HAP-1 (cell line): ENCODE data around the gene SLC13A3.

Source experiments
- DNase-seq, 2 experiments: peaks; one replicate each; pipeline ENCODE4 v3.0.0-alpha.2; 2016 to 2020; ENCODE audit warnings: low spot score in 2 of 2
- H3K27me3 ChIP-seq: fragments of 250-450 bp; sonication (Bioruptor Pico); 2 replicates; pipeline ENCODE4 v1.5.1; 2020; ENCODE audit warnings: low read depth, mild to moderate bottlenecking, moderate library complexity
- H3K36me3 ChIP-seq: fragments of 250-450 bp; sonication (Bioruptor Pico); replicated peaks from 2 replicates; pipeline ENCODE4 v1.5.1; 2020; ENCODE audit warnings: mild to moderate bottlenecking
- H3K4me1 ChIP-seq: fragments of 250-450 bp; sonication (Bioruptor Pico); 2 replicates; pipeline ENCODE4 v1.5.1; 2020; ENCODE audit warnings: mild to moderate bottlenecking
- H3K4me3 ChIP-seq: fragments of 250-450 bp; sonication (Bioruptor Pico); 2 replicates; pipeline ENCODE4 v1.5.1; 2020; ENCODE audit warnings: mild to moderate bottlenecking, moderate library complexity
- H3K9me3 ChIP-seq: fragments of 250-450 bp; sonication (Bioruptor Pico); 2 replicates; pipeline ENCODE4 v1.5.1; 2020; ENCODE audit warnings: mild to moderate bottlenecking, moderate library complexity
- in situ Hi-C: fragments of 300-500 bp; cut with MboI; formaldehyde crosslinking; loops from 3 replicates; pipeline ENCODE4 v1.14.3; 2020; ENCODE audit warnings: low sequenced_read_pairs, inconsistent platforms, mixed read lengths

The SLC13A3 gene

GRCh38 chr20:46549188-46549972, 101.9 kb downstream of the SLC13A3 start:
- H3K4me1 ChIP-seq, result no peaks in the 10 kb centered on the region
- H3K4me3 ChIP-seq, result no peak overlapping the region
- in situ Hi-C loops, result no loop called here
- no peak for DNase-seq
- no peaks in the 10 kb centered on the region for H3K9me3 ChIP-seq
- no peaks in the 10 kb centered on the region for H3K36me3 ChIP-seq
- H3K27me3 ChIP-seq, result no peaks in the 10 kb centered on the region

GRCh38 chr20:46548688-46549087, 102.6 kb downstream of the SLC13A3 start:
- H3K27me3 ChIP-seq, result no peaks in the 10 kb centered on the region
- in situ Hi-C loops, result no loop called here
- no peaks in the 10 kb centered on the region for H3K9me3 ChIP-seq
- no peaks in the 10 kb centered on the region for H3K36me3 ChIP-seq
- no peak for DNase-seq
- no peaks in the 10 kb centered on the region for H3K4me1 ChIP-seq
- H3K4me3 ChIP-seq, result no peak overlapping the region

- H3K4me3 ChIP-seq, result no peak overlapping the region
- no peaks in the 10 kb centered on the region for H3K36me3 ChIP-seq
- in situ Hi-C loops, result no loop called here
- no peaks in the 10 kb centered on the region for H3K27me3 ChIP-seq
- no peaks in the 10 kb centered on the region for H3K4me1 ChIP-seq
- no peak for DNase-seq
- H3K9me3 ChIP-seq, result no peaks in the 10 kb centered on the region
Observed at GRCh38 chr20:46547995-46548394, 103.3 kb downstream of the SLC13A3 start.

- no peak overlapping the region for H3K4me3 ChIP-seq
- no peaks in the 10 kb centered on the region for H3K27me3 ChIP-seq
- in situ Hi-C loops, result no loop called here
- no peaks in the 10 kb centered on the region for H3K36me3 ChIP-seq
- DNase-seq, result no peak
- no peaks in the 10 kb centered on the region for H3K9me3 ChIP-seq
- no peaks in the 10 kb centered on the region for H3K4me1 ChIP-seq
Observed at GRCh38 chr20:46546936-46547335, 104.3 kb downstream of the SLC13A3 start.

- no peaks in the 10 kb centered on the region for H3K36me3 ChIP-seq
- H3K9me3 ChIP-seq, result no peaks in the 10 kb centered on the region
- no peaks in the 10 kb centered on the region for H3K4me1 ChIP-seq
- in situ Hi-C loops, result no loop called here
- no peaks in the 10 kb centered on the region for H3K27me3 ChIP-seq
- no peak for DNase-seq
- no peak overlapping the region for H3K4me3 ChIP-seq
Observed at GRCh38 chr20:46546298-46546697, 105.0 kb downstream of the SLC13A3 start.

- DNase-seq, result no peak
- Histone ChIP-seq H3K27me3 (no peaks in the 10 kb centered on the region; the same call in 1 of the 2 replicates), H3K4me3 (no peak overlapping the region), H3K36me3 (no peaks in the 10 kb centered on the region), H3K9me3 (no peaks in the 10 kb centered on the region), H3K4me1 (no peaks in the 10 kb centered on the region)
- in situ Hi-C loops, result no loop called here
Observed at GRCh38 chr20:46545827-46546138, 105.5 kb downstream of the SLC13A3 start.

GRCh38 chr20:46545077-46545826, 106.0 kb downstream of the SLC13A3 start:
- in situ Hi-C loops, result no loop called here
- Histone ChIP-seq H3K27me3 (no peaks in the 10 kb centered on the region; the same call in 1 of the 2 replicates), H3K4me1 (no peaks in the 10 kb centered on the region), H3K36me3 (no peaks in the 10 kb centered on the region), H3K4me3 (no peak overlapping the region), H3K9me3 (no peaks in the 10 kb centered on the region)
- DNase-seq, result no peak

GRCh38 chr20:46544576-46544975, 106.7 kb downstream of the SLC13A3 start:
- no peaks in the 10 kb centered on the region for H3K4me1 ChIP-seq
- no peaks in the 10 kb centered on the region for H3K9me3 ChIP-seq
- DNase-seq, result no peak
- in situ Hi-C loops, result no loop called here
- no peak overlapping the region for H3K4me3 ChIP-seq
- no peaks in the 10 kb centered on the region for H3K36me3 ChIP-seq
- no peaks in the 10 kb centered on the region; the same call in 1 of the 2 replicates for H3K27me3 ChIP-seq

GRCh38 chr20:46543959-46544358, 107.3 kb downstream of the SLC13A3 start:
- Histone ChIP-seq H3K4me3 (no peak overlapping the region), H3K27me3 (no peaks in the 10 kb centered on the region; the same call in 1 of the 2 replicates), H3K4me1 (no peaks in the 10 kb centered on the region), H3K36me3 (no peaks in the 10 kb centered on the region), H3K9me3 (no peaks in the 10 kb centered on the region)
- no peak for DNase-seq
- in situ Hi-C loops, result no loop called here

- Histone ChIP-seq H3K4me3 (no peak overlapping the region), H3K36me3 (no peaks in the 10 kb centered on the region), H3K4me1 (no peaks in the 10 kb centered on the region), H3K27me3 (no peaks in the 10 kb centered on the region; the same call in 1 of the 2 replicates), H3K9me3 (no peaks in the 10 kb centered on the region)
- no peak for DNase-seq
- in situ Hi-C loops, result no loop called here
Observed at GRCh38 chr20:46543033-46543432, 108.2 kb downstream of the SLC13A3 start.

- no peak for DNase-seq
- Histone ChIP-seq H3K27me3 (no peaks in the 10 kb centered on the region; the same call in 1 of the 2 replicates), H3K36me3 (no peaks in the 10 kb centered on the region), H3K4me1 (no peaks in the 10 kb centered on the region), H3K4me3 (no peak overlapping the region), H3K9me3 (no peaks in the 10 kb centered on the region)
- in situ Hi-C loops, result no loop called here
Observed at GRCh38 chr20:46541229-46541935, 109.9 kb downstream of the SLC13A3 start.

GRCh38 chr20:46539113-46539512, 112.1 kb downstream of the SLC13A3 start:
- H3K4me3 ChIP-seq, result no peak overlapping the region
- no peaks in the 10 kb centered on the region; the same call in 1 of the 2 replicates for H3K27me3 ChIP-seq
- no peaks in the 10 kb centered on the region for H3K9me3 ChIP-seq
- no peak for DNase-seq
- no peaks in the 10 kb centered on the region for H3K4me1 ChIP-seq
- in situ Hi-C loops, result no loop called here
- H3K36me3 ChIP-seq, result no peaks in the 10 kb centered on the region

- Histone ChIP-seq H3K4me3 (no peak overlapping the region), H3K36me3 (no peaks in the 10 kb centered on the region), H3K4me1 (no peaks in the 10 kb centered on the region), H3K9me3 (no peaks in the 10 kb centered on the region), H3K27me3 (no peaks in the 10 kb centered on the region)
- no peak for DNase-seq
- in situ Hi-C loops, result no loop called here
Observed at GRCh38 chr20:46530640-46531039, 120.6 kb downstream of the SLC13A3 start.
